K562 (cell line): ENCODE data around the gene ZNF556. TPM values are rescaled to one million over a fixed set of nuclear protein-coding genes. Genes with fewer than 3 reads are reported as not detected.

Experiments used
- CHD7 ChIP-seq: fragments of 200-600 bp; sonication (generic); IDR thresholded peaks from one replicate; pipeline ENCODE4 v1.6.1; 2012; ENCODE audit warnings: mild to moderate bottlenecking, low read depth, low read length, inconsistent platforms
- GMEB1 ChIP-seq: fragments of 250-450 bp; sonication (Bioruptor Pico); IDR thresholded peaks from 2 replicates; pipeline ENCODE4 v1.4.0; 2020; ENCODE audit warnings: mild to moderate bottlenecking
- MXD1 ChIP-seq: fragments of 250-450 bp; sonication (Bioruptor Pico); IDR thresholded peaks from 2 replicates; pipeline ENCODE4 v1.8.0; 2021; ENCODE audit warnings: borderline replicate concordance, mild to moderate bottlenecking, moderate library complexity; ENCODE audit not compliant: poor library complexity, severe bottlenecking
- NCOA4 ChIP-seq: fragments of 450-650 bp; IDR thresholded peaks from 2 replicates; pipeline ENCODE4 v1.6.1; 2018; ENCODE audit warnings: mild to moderate bottlenecking; ENCODE audit not compliant: partially characterized antibody
- NFRKB ChIP-seq: fragments of 450-650 bp; IDR thresholded peaks from 2 replicates; pipeline ENCODE4 v1.6.1; 2016; ENCODE audit warnings: low read depth
- PHB ChIP-seq: fragments of 250-450 bp; sonication (Bioruptor Pico); IDR thresholded peaks from 2 replicates; pipeline ENCODE4 v1.5.0; 2021
- POLR3A ChIP-seq: IDR thresholded peaks from 2 replicates; pipeline ENCODE4 v1.6.1; 2011; ENCODE audit warnings: borderline replicate concordance, mild to moderate bottlenecking, moderate library complexity; ENCODE audit not compliant: insufficient read length, insufficient read depth; ENCODE audit errors: extremely low read depth
- TCF3 ChIP-seq: sonication (generic); formaldehyde crosslinking; IDR thresholded peaks from 2 replicates; pipeline ENCODE4 v1.4.0; 2020; ENCODE audit warnings: mild to moderate bottlenecking, missing genetic modification reagents
- YBX1 ChIP-seq: fragments of 450-650 bp; IDR thresholded peaks from 2 replicates; pipeline ENCODE4 v1.7.1; 2016; ENCODE audit warnings: mild to moderate bottlenecking
- ZBTB7A ChIP-seq: IDR thresholded peaks from 2 replicates; pipeline ENCODE4 v1.6.1; 2011; ENCODE audit warnings: low read depth, mild to moderate bottlenecking, low read length, moderate library complexity, borderline replicate concordance; ENCODE audit not compliant: control insufficient read depth
- ZC3H4 ChIP-seq: sonication (generic); formaldehyde crosslinking; IDR thresholded peaks from 2 replicates; pipeline ENCODE4 v1.9.0; 2021; ENCODE audit warnings: missing genetic modification reagents, borderline replicate concordance
- ZNF764 ChIP-seq: fragments of 250-450 bp; sonication (Bioruptor Pico); IDR thresholded peaks from 2 replicates; pipeline ENCODE4 v1.4.0; 2020; ENCODE audit warnings: low read depth, mild to moderate bottlenecking, moderate library complexity
- ZSCAN32 ChIP-seq: fragments of 450-650 bp; formaldehyde crosslinking; IDR thresholded peaks from 2 replicates; pipeline ENCODE4 v1.4.0; 2020; ENCODE audit warnings: mild to moderate bottlenecking, moderate library complexity
- polyA plus RNA-seq, 8 experiments: library from polyadenylated mRNA; depleted of rRNA in 4 of 8; stranded (reverse) in 5 of 8; unstranded in 3 of 8; fragments of >200 nt; fragmentation: Nextera tagmentation in 2 of 8; fragmentation: Illumina TruSeq in 1 of 8; extraction: Ambion mirVana in 2 of 8; extraction: Trizol in 1 of 8; gene quantifications; 2 replicates each; pipeline versions ENCODE4 v1.2.1 to v1.2.3, GENCODE V29; 2011 to 2014; ENCODE audit warnings: inconsistent platforms in 1 of 8, missing spikeins in 1 of 8
- total RNA-seq, 7 experiments: library from RNA; depleted of rRNA in 6 of 7; stranded (reverse); fragments of >200 nt in 6 of 7; fragmentation: Illumina TruSeq in 2 of 7; extraction: Trizol in 2 of 7; gene quantifications; 2 replicates each; pipeline versions ENCODE4 v1.2.1 to v1.2.3, GENCODE V29; 2011 to 2021; ENCODE audit warnings: low replicate concordance in 1 of 7

ZNF556 gene
- total and polyA plus RNA-seq, 9 of the 15 experiments (the other 6 are each of a cell fraction or from before 2014, with no cell fraction given): 0.01 to 0.36 (median 0.10) TPM; not detected in 1

GRCh38 chr19:2840794-2841791, 26.0 kb upstream of the ZNF556 start, which contains the start of gene ZNF555 (continued):
- no peak for TF ChIP-seq CHD7
- no peak for TF ChIP-seq ZC3H4 (CRISPR knock-in tag)
- peak; percentile 78 for TF ChIP-seq GMEB1
- TF ChIP-seq PHB: no peak
- TF ChIP-seq POLR3A: no peak
- TF ChIP-seq YBX1: no peak
- TF ChIP-seq TCF3 (CRISPR knock-in tag): no peak; the same call in 1 of the 2 replicates
- peak; percentile 98 for TF ChIP-seq ZBTB7A
- TF ChIP-seq ZSCAN32 (CRISPR knock-in tag): no peak
- TF ChIP-seq NCOA4: no peak
- no peak for TF ChIP-seq NFRKB
- no peak for TF ChIP-seq MXD1 (CRISPR knock-in tag)
- TF ChIP-seq ZNF764 (CRISPR knock-in tag): no peak
